HFFc6 (cell line): ENCODE measurements around the gene LPAR2. TPM values are rescaled to one million over a fixed set of nuclear protein-coding genes. Genes with fewer than 3 reads are reported as not detected.

Source experiments
- DNase-seq: peaks from one replicate; pipeline ENCODE4 v3.0.0-alpha.2; 2018
- H3K27ac Mint-ChIP-seq: 2 replicates; pipeline ENCODE4 v1.8.0; 2020; ENCODE audit warnings: mild to moderate bottlenecking, mixed read lengths
- H3K27me3 Mint-ChIP-seq: 2 replicates; pipeline ENCODE4 v1.8.0; 2021; ENCODE audit warnings: mild to moderate bottlenecking, moderate library complexity, mixed read lengths; ENCODE audit not compliant: insufficient read depth
- H3K36me3 Mint-ChIP-seq: 2 replicates; pipeline ENCODE4 v1.8.0; 2021; ENCODE audit warnings: low read depth, mixed read lengths
- H3K4me1 Mint-ChIP-seq: 2 replicates; pipeline ENCODE4 v1.8.0; 2020; ENCODE audit warnings: low read depth, mixed read lengths
- H3K4me3 Mint-ChIP-seq: 2 replicates; pipeline ENCODE4 v1.8.0; 2020; ENCODE audit warnings: mild to moderate bottlenecking, moderate library complexity, mixed read lengths
- H3K9me3 Mint-ChIP-seq: 2 replicates; pipeline ENCODE4 v1.8.0; 2020; ENCODE audit warnings: mild to moderate bottlenecking, mixed read lengths
- CTCF ChIP-seq: fragments of 200-600 bp; sonication (generic); IDR thresholded peaks from 2 replicates; pipeline ENCODE4 v1.5.0; 2021; ENCODE audit warnings: antibody characterized with exemption, mild to moderate bottlenecking
- total RNA-seq, 6 experiments: library from RNA; stranded (reverse); fragmentation: NEBNext Ultra II Directional; extraction: Animal tissue kit (Norgen Biotek cat#: 25700); gene quantifications; 2 replicates in 1 of 6; 3 replicates in 5 of 6; pipeline ENCODE4 v1.2.3, GENCODE V29; 2021

The LPAR2 gene
- total RNA-seq, 6 experiments from 2014 or later = 2.6 to 4.2 (median 3.2) TPM

GRCh38 chr19:19637186-19637522 lies 9.1 kb upstream of the LPAR2 start:
- Mint-ChIP-seq H3K27me3 (no peaks in the 10 kb centered on the region), H3K9me3 (no peaks in the 10 kb centered on the region), H3K36me3 (peaks cover 30% of the 10 kb centered on the region), H3K4me1 (peaks cover 4% of the 10 kb centered on the region), H3K4me3 (no peak overlapping the region), H3K27ac (no peak overlapping the region)
- TF ChIP-seq CTCF = no peak
- DNase-seq = no peak

GRCh38 chr19:19636573-19637185 lies 8.7 kb upstream of the LPAR2 start:
- DNase-seq = no peak
- no peaks in the 10 kb centered on the region for H3K4me1 Mint-ChIP-seq
- H3K9me3 Mint-ChIP-seq = no peaks in the 10 kb centered on the region
- peaks cover 30% of the 10 kb centered on the region for H3K36me3 Mint-ChIP-seq
- no peak overlapping the region for H3K27ac Mint-ChIP-seq
- no peaks in the 10 kb centered on the region for H3K27me3 Mint-ChIP-seq
- TF ChIP-seq CTCF = no peak
- H3K4me3 Mint-ChIP-seq = no peak overlapping the region

- H3K36me3 Mint-ChIP-seq = peaks cover 30% of the 10 kb centered on the region
- TF ChIP-seq CTCF = no peak
- H3K4me3 Mint-ChIP-seq = no peak overlapping the region
- DNase-seq = no peak
- no peaks in the 10 kb centered on the region for H3K9me3 Mint-ChIP-seq
- no peaks in the 10 kb centered on the region for H3K4me1 Mint-ChIP-seq
- H3K27ac Mint-ChIP-seq = no peak overlapping the region
- H3K27me3 Mint-ChIP-seq = no peaks in the 10 kb centered on the region
Observed at GRCh38 chr19:19635313-19635702, 7.3 kb upstream of the LPAR2 start.

GRCh38 chr19:19634516-19635312 lies 6.7 kb upstream of the LPAR2 start:
- Mint-ChIP-seq H3K27ac (no peak overlapping the region), H3K9me3 (no peaks in the 10 kb centered on the region), H3K36me3 (peaks cover 30% of the 10 kb centered on the region), H3K4me1 (no peaks in the 10 kb centered on the region), H3K27me3 (no peaks in the 10 kb centered on the region), H3K4me3 (no peak overlapping the region)
- DNase-seq = no peak
- no peak for TF ChIP-seq CTCF

- H3K9me3 Mint-ChIP-seq = no peaks in the 10 kb centered on the region
- no peak overlapping the region for H3K4me3 Mint-ChIP-seq
- DNase-seq = no peak
- H3K27me3 Mint-ChIP-seq = no peaks in the 10 kb centered on the region
- H3K4me1 Mint-ChIP-seq = no peaks in the 10 kb centered on the region
- TF ChIP-seq CTCF = no peak
- no peak overlapping the region for H3K27ac Mint-ChIP-seq
- H3K36me3 Mint-ChIP-seq = peaks cover 30% of the 10 kb centered on the region
Observed at GRCh38 chr19:19633711-19634515, 5.9 kb upstream of the LPAR2 start.
